HG03095 (cell line): Measurements from ENCODE around the gene CCR4.
A peak's percentile ranks its signal among the peaks of the same experiment; 100 is the strongest.
"Not testable (repeated sequence)": the region's sequence is repeated elsewhere in the genome, so short reads cannot be mapped to it uniquely, and the experiment has no call there.

Experiments
- ATAC-seq: cut with Tn5 transposase; IDR thresholded peaks from one replicate; pipeline ENCODE4 v1.9.1; 2021; ENCODE audit warnings: moderate library complexity; ENCODE audit not compliant: unreplicated experiment

The CCR4 gene

DNA sequence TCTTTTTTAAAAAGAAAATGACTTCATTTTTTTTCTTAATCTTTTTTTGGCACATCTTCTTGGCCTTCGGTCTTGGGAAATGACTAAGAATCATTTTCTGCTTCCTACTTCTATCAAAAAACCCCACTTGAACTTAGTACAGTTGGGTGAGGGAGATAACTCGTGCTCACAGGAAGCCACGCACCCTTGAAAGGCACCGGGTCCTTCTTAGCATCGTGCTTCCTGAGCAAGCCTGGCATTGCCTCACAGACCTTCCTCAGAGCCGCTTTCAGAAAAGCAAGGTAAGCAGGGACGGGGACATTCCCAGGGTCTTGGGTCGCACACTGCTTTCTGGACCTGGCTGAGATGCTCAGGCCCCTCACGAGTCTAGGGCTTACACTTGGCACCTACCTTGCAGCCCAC, at the start of gene CCR4:
CCR4 (plus strand) TSS at position 235 of the 402 bp plus-strand sequence. CDS start 1,779 bp downstream, outside the sequence.
- no peak for ATAC-seq

DNA sequence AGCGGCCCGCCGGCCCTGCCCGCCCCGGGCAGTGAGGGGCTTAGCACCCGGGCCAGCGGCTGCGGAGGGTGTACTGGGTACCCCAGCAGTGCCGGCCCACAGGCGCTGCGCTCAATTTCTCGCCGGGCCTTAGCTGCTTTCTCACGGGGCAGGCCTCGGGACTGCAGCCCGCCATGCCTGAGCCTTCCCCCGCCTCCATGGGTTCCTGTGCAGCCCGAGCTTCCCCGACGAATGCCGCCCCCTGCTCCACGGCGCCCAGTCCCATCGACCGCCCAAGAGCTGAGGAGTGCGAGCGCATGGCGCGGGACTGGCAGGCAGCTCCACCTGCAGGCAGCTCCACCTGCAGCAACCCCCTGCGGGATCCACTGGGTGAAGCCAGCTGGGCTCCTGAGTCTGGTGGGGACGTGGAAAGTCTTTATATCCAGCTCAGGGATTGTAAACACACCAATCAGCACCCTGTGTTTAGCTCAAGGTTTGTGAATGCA, 48.5 kb upstream of the CCR4 start:
- not testable (repeated sequence) for ATAC-seq

DNA sequence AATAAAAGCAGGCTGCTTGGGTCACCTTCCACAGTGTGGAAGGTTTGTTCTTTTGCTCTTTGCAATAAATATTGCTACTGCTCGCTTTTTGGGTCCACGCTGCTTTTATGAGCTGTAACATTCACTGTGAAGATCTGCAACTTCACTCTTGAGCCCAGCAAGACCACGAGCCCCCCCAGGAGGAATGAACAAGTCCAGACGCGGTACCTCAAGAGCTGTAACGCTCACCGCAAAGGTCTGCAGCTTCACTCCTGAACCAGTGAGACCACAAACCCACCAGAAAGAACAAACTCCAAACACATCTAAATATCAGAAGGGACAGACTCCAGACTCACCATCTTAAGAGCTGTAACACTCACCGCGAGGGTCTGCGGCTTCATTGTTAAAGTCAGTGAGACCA, 47.5 kb upstream of the CCR4 start:
- no peak for ATAC-seq

DNA sequence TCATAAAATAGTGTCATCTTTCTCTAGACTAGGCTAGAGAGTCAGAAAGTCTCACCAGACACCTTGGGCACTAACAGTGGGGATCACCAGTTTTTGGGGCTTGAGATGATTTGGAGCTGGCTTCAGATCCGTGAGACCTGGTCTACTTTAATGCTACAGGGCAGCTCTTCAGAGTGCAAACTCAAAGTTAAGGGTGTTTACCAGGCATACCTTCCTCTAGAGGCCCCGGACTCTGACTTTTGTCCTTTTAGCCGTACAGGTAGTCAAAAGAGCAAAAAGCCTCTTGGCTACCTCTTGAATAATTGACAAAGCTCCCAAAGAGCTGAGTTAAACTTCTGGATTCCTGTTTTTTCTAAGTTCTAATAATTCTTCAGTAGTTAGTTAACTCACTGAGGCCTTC, 41.4 kb upstream of the CCR4 start:
- no peak for ATAC-seq

DNA sequence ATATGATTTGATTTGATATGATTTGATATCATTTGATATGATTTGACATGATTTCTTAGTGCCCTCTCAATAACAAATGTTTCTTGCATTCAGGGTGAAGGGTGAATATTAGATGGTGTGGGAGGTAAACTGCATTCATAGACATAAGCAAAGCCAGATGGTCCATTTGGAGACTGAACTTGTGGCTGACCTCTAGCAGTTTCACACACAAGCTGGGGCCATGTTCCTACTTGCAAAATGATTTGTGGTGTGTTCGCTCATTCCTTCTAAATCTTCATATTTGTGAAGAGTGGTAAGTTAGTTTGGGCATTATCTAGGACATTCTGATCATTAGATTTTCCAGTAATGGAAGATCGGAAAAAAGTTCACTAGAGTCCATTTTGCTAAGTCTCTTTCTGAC, 40.5 kb upstream of the CCR4 start:
- ATAC-seq, result no peak

DNA sequence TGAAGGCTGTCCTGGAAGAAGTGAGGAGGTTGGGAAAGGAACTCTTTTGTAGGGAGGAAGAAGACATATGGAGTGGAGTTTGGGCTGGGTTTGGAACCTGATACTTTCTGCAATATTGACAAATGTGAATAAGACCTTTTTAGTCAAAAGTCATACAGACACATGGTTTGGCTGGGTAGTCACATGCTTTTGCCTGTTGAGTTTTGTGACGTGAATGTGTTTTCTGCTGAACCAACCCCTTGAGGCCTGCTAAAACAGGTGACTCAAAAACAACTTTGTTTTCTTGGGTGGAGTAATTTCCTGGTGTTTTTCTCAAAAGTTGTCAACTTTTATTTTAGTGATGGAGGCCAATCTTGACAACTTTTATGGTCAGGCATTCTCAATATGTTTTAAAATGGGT, 39.4 kb upstream of the CCR4 start:
- ATAC-seq, result no peak

DNA sequence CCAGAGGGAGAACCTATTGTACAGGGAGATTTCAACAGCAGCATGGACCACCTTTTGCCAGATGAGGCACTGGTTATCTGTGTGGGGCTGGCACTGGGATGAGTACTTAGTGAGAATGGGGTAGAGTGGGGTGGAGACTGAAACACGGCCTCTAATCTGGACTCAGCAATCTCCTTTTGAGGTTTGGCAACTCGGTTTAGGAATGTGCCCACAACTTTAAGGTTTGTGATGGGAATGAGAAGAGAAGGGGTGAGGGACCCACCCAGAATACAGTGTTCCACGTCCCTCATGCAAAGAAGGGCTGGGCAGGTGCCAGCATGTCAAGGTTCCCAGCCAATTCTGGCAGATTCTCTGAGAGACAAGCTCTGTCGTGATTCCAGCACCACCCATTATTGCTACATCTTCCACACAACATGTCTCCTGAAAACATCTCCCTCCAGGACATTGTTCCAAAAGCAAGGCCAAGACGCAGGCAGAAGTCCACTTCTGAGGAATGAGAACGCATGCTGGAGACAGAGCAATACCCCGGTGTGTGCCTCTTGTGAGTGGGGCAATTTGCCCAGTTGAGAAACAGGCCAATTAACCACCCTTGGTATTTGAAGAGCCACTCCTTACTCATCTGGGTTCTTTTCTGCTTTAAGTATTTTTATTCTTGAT, 37.5 kb upstream of the CCR4 start:
- ATAC-seq, result no peak

DNA sequence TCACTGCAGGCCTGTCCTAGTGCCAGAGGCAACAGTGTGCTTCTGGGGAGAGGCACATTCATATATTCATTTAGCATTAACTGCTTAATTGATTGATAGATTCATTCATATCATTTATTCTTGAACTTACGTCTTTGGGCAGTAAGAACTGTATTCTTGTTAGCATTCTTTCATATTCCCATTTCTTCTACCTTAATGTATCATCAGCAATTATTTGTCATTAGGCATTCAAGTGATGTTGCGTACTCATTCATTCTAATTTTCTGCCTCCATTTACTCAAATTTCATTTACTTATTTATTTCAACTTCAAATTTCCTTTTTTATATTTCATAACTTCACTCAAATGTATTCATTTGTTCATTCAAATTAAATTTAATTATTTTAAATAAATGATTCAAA, 31.5 kb upstream of the CCR4 start:
- no peak for ATAC-seq

DNA sequence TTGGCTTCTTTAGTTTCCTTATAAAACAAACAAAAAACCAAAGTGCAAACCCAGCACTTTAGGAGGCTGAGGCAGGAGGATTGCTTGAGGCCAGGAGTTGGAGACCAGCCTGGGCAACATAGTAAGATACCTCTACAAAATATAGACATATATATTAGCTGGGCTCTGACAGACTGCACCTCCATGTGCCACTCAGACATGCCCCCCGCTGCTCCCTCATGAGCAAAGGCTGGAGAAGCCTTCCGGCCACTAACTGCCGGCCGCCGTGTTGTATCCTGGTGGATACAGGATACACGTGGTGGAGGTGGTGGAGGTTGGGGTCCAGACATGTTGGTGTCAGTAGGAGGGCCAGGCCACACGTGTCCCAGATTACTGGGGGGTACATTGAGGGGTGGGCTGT, 29.4 kb upstream of the CCR4 start:
- no peak for ATAC-seq

DNA sequence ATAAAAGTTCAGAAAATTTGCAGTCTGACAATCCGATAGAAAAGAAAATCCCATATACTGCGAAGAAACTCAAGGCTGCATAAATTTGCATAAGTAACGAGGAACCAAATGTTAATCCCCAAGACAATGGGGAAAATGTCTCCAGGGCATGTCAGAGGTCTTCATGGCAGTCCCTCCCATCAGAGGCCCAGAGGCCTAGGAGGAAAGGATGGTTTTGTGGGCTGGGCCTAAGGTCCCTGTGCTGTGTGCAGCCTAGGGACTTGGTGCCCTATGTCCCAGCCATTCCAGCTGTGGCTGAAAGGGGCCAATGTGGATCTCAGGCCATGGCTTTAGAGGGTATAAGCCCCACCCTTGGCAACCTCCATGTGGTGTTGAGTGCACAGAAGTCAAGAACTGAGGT, 21.3 kb upstream of the CCR4 start:
- ATAC-seq, result no peak

DNA sequence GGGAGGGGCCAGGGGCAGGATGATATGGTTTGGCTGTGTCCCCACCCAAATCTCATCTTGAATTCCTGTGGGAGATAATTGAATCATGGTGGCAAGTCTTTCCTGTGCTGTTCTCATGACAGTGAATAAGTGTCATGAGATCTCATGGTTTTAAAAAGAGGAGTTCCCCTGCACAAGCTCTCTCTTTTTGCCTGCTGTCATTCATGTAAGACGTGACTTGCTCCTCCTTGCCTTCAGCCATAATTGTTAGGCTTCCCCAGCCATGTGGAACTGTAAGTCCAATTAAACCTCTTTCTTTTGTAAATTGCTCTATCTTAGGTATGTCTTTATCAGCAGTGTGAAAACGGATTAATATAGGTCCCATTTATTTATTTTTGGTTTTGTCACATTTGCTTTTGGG, 20.2 kb upstream of the CCR4 start:
- ATAC-seq, result not testable (repeated sequence)

DNA sequence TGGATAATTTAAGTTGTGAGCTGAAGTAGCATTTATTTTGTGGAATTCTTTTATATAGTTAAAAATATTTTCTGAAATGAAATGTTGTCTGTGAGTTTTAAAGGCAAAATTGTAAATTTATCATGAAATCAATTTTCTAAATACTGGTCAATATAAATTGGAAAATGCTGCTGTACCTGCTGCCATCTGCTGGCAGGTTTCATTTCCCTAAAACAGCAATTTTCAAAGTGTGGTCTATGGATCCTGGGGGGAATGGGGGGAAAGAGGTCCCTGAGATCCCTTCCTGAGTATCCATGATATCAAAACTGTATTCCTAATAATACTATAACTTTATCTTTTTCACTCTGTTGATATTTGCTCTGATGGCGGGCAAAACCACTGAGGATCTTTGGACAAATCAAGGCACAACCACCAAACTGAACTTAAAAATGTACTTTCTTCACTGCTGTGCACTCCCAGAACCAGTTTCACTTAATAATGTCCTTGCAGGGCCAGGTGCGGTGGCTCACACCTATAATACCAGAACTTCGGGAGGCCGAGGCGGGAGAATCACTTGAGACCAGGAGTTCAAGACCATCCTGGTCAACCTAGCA, 17.2 kb upstream of the CCR4 start:
- no peak for ATAC-seq

DNA sequence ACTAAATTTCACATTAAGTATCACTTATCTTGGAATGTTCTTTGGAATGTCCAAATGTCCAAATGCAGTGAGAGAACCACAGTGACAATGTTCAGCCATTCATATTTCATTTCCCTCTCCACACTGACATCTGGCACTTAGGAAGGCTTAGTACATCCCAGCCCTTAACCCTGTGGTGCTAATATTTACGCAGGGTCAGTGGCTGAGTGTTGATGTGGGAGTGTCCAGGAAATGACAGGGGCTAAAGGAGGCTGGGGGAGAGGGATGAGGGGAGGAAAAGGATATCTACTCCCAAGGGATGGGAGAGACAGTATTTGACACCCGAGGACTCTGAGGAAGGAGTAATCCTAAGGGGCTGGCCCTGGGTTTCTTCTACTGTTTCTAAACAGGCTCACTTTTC, 14.1 kb upstream of the CCR4 start:
- ATAC-seq, result no peak

DNA sequence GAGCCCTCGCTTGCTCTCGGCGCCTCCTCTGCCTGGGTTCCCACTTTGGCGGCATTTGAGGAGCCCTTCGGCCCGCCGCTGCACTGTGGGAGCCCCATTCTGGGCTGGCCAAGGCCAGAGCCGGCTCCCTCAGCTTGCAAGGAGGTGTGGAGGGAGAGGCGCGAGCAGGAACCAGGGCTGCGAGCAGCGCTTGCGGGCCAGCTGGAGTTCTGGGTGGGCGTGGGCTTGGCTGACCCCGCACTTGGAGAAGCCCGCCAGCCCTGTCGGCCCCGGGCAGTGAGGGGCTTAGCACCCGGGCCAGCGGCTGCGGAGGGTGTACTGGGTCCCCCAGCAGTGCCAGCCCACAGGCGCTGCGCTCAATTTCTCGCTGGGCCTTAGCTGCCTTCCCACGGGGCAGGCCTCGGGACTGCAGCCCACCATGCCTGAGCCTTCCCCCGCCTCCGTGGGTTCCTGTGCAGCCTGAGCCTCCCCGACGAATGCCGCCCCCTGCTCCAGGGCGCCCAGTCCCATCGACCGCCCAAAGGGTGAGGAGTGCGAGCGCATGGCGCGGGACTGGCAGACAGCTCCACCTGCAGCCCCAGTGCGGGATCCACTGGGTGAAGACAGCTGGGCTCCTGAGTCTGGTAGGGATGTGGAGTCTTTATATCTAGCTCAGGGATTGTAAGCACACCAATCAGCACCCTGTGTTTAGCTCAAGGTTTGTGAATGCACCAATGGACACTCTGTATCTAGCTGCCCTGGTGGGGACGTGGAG, 11.7 kb upstream of the CCR4 start:
- not testable (repeated sequence) for ATAC-seq

DNA sequence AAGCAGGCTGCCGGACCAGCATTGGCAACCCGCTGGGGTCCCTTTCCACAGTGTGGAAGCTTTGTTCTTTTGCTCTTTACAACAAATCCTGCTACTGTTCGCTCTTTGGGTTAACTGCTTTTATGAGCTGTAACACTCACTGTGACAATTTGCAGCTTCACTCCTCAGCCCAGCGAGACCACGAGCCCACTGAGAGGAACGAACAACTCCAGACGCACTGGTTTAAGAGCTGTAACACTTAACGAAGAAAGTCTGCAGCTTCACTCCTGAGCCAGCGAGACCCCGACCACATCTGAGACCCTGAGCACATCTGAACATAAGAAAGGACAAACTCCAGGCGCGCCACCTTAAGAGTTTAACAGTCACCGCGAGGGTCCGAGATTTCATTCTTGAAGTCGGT, 10.7 kb upstream of the CCR4 start:
- no peak for ATAC-seq

DNA sequence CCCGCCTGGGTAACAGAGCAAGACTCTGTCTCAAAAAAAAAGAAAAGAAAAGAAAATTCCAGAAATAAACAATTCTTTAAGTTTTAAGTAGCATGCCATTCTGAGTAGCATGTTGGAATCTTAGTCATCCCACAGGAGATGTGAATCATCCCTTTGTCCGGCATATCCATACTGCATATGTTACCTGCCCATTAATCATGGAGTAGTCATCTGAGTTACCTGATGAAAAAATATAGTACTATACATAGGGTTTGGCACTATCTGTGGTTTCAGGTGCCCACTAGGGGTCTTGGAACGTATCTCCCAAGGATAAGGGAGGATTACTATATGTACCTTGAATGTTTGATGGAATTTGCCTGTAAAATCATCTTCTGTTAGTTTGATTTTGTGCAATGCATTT, 6.3 kb upstream of the CCR4 start:
- ATAC-seq, result no peak

DNA sequence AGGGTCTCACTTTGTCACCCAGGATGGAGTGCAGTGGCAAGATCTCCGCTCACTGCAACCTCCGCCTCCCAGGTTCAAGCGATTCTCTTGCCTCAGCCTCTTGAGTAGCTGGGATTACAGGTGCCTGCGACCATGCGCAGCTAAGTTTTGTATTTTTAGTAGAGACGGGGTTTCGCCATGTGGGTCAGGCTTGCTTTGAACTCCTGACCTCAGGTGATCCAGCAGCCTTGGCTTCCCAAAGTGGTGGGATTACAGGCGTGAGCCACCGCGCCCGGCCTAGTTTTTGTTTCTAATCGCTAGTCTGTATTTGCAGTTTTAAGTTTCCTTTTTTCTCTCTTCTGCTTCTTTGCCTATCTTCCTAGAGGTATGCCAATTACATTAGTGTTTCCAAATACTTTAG, 5.8 kb upstream of the CCR4 start:
- ATAC-seq, result not testable (repeated sequence)

DNA sequence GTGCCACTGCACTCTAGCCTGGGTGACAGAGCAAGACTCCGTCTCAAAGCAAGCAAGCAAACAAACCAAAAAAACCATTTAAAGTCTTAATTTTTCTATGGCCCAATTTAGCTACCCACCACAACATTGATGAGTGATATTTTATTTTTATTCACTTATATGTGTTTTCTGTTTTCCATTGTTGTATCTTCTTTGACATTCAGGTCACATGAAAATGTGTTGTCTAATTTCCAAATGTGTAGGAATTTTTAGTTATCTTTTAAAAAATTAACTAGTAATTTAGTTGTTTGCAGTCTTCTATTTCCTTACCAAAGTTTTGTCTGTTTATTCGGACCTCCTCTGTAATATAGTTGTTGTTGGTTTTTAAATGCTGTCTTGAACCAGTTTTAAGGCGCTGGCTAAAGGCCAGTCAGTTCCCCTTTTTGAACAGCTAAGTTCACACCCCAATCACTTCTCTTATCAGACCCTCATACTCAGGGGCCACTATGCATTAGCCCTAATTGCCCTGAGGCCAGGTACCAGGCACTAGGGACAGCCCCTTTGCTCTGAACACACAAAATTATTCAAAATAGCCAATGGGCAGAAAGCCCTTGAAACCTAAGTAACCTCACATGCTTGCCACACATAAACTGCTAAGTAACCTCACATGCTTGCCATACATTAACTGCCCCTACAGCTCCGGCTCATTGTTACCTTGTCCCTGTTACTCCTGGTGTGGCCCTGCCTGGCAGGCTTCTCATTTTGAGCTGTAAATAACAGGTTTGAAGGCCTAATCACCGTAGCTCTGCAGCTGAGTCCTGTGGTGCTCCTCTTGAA, 4.3 kb upstream of the CCR4 start:
- ATAC-seq, result peak; percentile 12

DNA sequence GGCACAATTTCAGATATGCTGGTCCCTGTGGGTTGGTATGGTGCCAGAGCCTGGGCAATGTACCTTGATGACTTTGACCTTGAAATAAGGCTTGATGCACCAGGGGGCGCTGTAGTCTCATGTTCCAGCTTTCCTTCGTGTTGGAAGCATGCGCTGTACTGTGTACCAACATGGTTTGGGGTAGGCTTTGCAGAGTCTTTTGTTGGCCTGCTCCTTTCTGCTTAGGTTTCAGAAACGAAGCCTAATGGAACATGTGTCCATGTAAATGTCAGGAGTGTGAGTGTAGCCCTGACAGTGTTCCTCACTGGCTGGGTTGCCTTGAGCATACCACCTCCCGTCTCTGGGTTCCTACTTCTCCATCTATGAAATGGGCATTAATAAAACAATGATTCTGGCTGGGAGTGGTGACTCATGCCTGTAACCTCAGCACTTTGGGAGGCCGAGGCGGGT, 3.6 kb upstream of the CCR4 start:
- peak; percentile 80 for ATAC-seq

DNA sequence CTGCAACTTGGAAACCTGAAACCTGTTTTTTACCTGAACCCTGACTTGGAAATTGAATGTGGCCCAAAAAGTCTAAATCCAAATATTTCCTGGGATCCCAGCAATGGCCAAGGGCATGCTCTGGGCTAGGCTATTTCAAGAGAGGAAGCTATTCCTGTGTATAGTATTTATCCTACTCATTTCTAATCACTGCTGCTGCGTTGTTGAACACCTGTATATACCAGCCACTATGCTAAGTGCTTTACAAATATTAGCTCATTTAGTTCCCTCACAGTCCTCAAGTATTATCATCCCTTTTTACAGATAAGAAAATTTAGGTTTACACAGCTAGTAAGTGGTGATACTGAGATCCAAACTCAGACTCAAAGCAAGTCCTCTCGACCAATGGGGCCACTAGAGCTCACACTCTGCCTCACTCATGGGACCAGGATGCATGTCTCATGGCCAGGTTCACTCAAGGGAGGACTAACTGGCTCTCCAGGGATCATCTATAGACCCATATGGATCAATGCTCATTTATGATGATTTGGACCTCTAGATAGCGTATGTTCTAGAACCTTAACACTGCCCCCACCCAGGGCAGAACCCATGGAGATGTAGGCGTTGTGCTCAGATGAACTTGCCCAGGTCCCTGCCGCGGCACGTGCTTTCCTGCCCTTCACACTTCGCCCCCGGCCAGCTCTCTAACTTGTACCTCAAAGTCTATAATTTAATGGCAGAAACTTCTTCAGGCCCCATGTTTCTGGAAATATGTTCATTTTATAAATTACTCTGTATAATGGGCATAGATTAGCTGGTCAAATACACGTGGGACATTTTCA, 2.6 kb upstream of the CCR4 start:
- ATAC-seq, result no peak
